WTC11 (cell line): Measurements from ENCODE around the gene ARHGAP45. TPM values are rescaled to one million over a fixed set of nuclear protein-coding genes. Genes with fewer than 3 reads are reported as not detected.

Source experiments
- ATAC-seq: fragments of 200-7000 bp; cut with Tn5 transposase; 2 replicates; pipeline ENCODE4 v1.10.0; 2021; ENCODE audit warnings: mild to moderate bottlenecking, moderate library complexity
- CTCF ChIA-PET: fragments of 300-600 bp; sonication (Branson Sonifier 250); formaldehyde crosslinking; loops from one replicate; lab custom pipeline; 2021; ENCODE audit warnings: antibody characterized with exemption; lab: Charles Lee
- POLR2A ChIA-PET: fragments of 350-600 bp; sonication (Branson Sonifier 250); formaldehyde crosslinking; loops from one replicate; lab custom pipeline; 2021; ENCODE audit warnings: antibody characterized with exemption; lab: Charles Lee
- DNase-seq: peaks from one replicate; pipeline ENCODE4 v3.0.0; 2021; ENCODE audit warnings: low spot score
- H3K27ac Mint-ChIP-seq: 2 replicates; pipeline ENCODE4 v1.8.0; 2021; ENCODE audit warnings: mixed read lengths
- H3K27me3 Mint-ChIP-seq: 2 replicates; pipeline ENCODE4 v1.8.0; 2021; ENCODE audit warnings: low read depth, mild to moderate bottlenecking, moderate library complexity, mixed read lengths
- H3K36me3 Mint-ChIP-seq: 2 replicates; pipeline ENCODE4 v1.8.0; 2021; ENCODE audit warnings: mixed read lengths
- H3K4me1 Mint-ChIP-seq: 2 replicates; pipeline ENCODE4 v1.8.0; 2022; ENCODE audit warnings: mixed read lengths
- H3K4me3 Mint-ChIP-seq: 2 replicates; pipeline ENCODE4 v1.8.0; 2021; ENCODE audit warnings: mild to moderate bottlenecking, moderate library complexity, mixed read lengths
- H3K9me3 Mint-ChIP-seq: 2 replicates; pipeline ENCODE4 v1.8.0; 2021; ENCODE audit warnings: mixed read lengths
- AR ChIP-seq: fragments of 250-450 bp; sonication (Bioruptor Pico); IDR thresholded peaks from 2 replicates; pipeline ENCODE4 v1.9.0; 2021; ENCODE audit warnings: mild to moderate bottlenecking
- CBFB ChIP-seq: sonication (generic); formaldehyde crosslinking; IDR thresholded peaks from 2 replicates; pipeline ENCODE4 v1.8.1; 2022; ENCODE audit warnings: mild to moderate bottlenecking, low read depth, missing genetic modification reagents
- CDX4 ChIP-seq: fragments of 250-450 bp; sonication (Bioruptor Pico); IDR thresholded peaks from 2 replicates; pipeline ENCODE4 v1.9.0; 2021; ENCODE audit warnings: moderate library complexity, mild to moderate bottlenecking, inconsistent platforms, borderline replicate concordance
- E2F1 ChIP-seq: sonication (generic); formaldehyde crosslinking; IDR thresholded peaks from 2 replicates; pipeline ENCODE4 v1.8.0; 2022; ENCODE audit warnings: mild to moderate bottlenecking, missing genetic modification reagents
- ETV6 ChIP-seq: sonication (generic); formaldehyde crosslinking; IDR thresholded peaks from 2 replicates; pipeline ENCODE4 v1.8.1; 2022; ENCODE audit warnings: mild to moderate bottlenecking, missing genetic modification reagents
- FOXK1 ChIP-seq: sonication (generic); formaldehyde crosslinking; IDR thresholded peaks from 2 replicates; pipeline ENCODE4 v1.8.0; 2022; ENCODE audit warnings: mild to moderate bottlenecking, moderate library complexity, missing genetic modification reagents
- FOXP1 ChIP-seq: sonication (generic); formaldehyde crosslinking; IDR thresholded peaks from 2 replicates; pipeline ENCODE4 v1.8.0; 2022; ENCODE audit warnings: missing genetic modification reagents, mild to moderate bottlenecking, moderate library complexity, borderline replicate concordance
- GABPB1 ChIP-seq: sonication (generic); formaldehyde crosslinking; IDR thresholded peaks from 2 replicates; pipeline ENCODE4 v1.8.1; 2023; ENCODE audit warnings: mild to moderate bottlenecking, missing genetic modification reagents
- HMGXB4 ChIP-seq: sonication (generic); formaldehyde crosslinking; IDR thresholded peaks from 2 replicates; pipeline ENCODE4 v1.8.1; 2023; ENCODE audit warnings: mild to moderate bottlenecking, moderate library complexity, missing genetic modification reagents
- JUN ChIP-seq: sonication (generic); formaldehyde crosslinking; IDR thresholded peaks from 2 replicates; pipeline ENCODE4 v1.8.0; 2023; ENCODE audit warnings: mild to moderate bottlenecking, missing genetic modification reagents
- MAX ChIP-seq: sonication (generic); formaldehyde crosslinking; IDR thresholded peaks from 2 replicates; pipeline ENCODE4 v1.8.0; 2022; ENCODE audit warnings: mild to moderate bottlenecking, missing genetic modification reagents
- NFYB ChIP-seq: sonication (generic); formaldehyde crosslinking; conservative IDR thresholded peaks from 2 replicates; pipeline ENCODE4 v1.8.0; 2022; ENCODE audit warnings: low read depth, missing genetic modification reagents
- PREB ChIP-seq: sonication (generic); formaldehyde crosslinking; IDR thresholded peaks from 2 replicates; pipeline ENCODE4 v1.8.1; 2022; ENCODE audit warnings: mild to moderate bottlenecking, missing genetic modification reagents, moderate library complexity, borderline replicate concordance
- RELA ChIP-seq: sonication (generic); formaldehyde crosslinking; IDR thresholded peaks from 2 replicates; pipeline ENCODE4 v1.8.1; 2022; ENCODE audit warnings: missing genetic modification reagents, mild to moderate bottlenecking, borderline replicate concordance
- SMAD3 ChIP-seq: sonication (generic); formaldehyde crosslinking; IDR thresholded peaks from 2 replicates; pipeline ENCODE4 v1.8.0; 2022; ENCODE audit warnings: missing genetic modification reagents, mild to moderate bottlenecking, borderline replicate concordance
- USF2 ChIP-seq: sonication (generic); formaldehyde crosslinking; IDR thresholded peaks from 2 replicates; pipeline ENCODE4 v1.8.1; 2023; ENCODE audit warnings: mild to moderate bottlenecking, missing genetic modification reagents, moderate library complexity
- ZNF138 ChIP-seq: sonication (generic); formaldehyde crosslinking; conservative IDR thresholded peaks from 2 replicates; pipeline ENCODE4 v1.8.1; 2022; ENCODE audit warnings: mild to moderate bottlenecking, moderate library complexity, missing genetic modification reagents
- ZNF219 ChIP-seq: sonication (generic); formaldehyde crosslinking; IDR thresholded peaks from 2 replicates; pipeline ENCODE4 v1.8.0; 2023; ENCODE audit warnings: missing genetic modification reagents, mild to moderate bottlenecking, borderline replicate concordance
- ZNF317 ChIP-seq: sonication (generic); formaldehyde crosslinking; IDR thresholded peaks from 2 replicates; pipeline ENCODE4 v1.8.1; 2023; ENCODE audit warnings: low read depth, mild to moderate bottlenecking, moderate library complexity, missing genetic modification reagents, borderline replicate concordance
- ZNF423 ChIP-seq: fragments of 250-450 bp; sonication (Bioruptor Pico); IDR thresholded peaks from 2 replicates; pipeline ENCODE4 v2.1.2; 2022; ENCODE audit warnings: mild to moderate bottlenecking, moderate library complexity
- ZSCAN18 ChIP-seq: fragments of 250-450 bp; sonication (Bioruptor Pico); IDR thresholded peaks from 2 replicates; pipeline ENCODE4 v2.1.2; 2022; ENCODE audit warnings: mild to moderate bottlenecking, moderate library complexity
- total RNA-seq: library from RNA; stranded (reverse); gene quantifications from 3 replicates; pipeline ENCODE4 v1.2.3, GENCODE V29; 2021

Gene ARHGAP45
- total RNA-seq, 1 experiment from 2014 or later: 40.9 TPM

GRCh38 chr19:1133471-1133929, 66.5 kb downstream of the ARHGAP45 start:
- no peak overlapping the region for H3K4me3 Mint-ChIP-seq
- POLR2A ChIA-PET: no interaction called here
- H3K4me1 Mint-ChIP-seq: peaks cover 2% of the 10 kb centered on the region
- H3K27ac Mint-ChIP-seq: no peak overlapping the region
- H3K27me3 Mint-ChIP-seq: no peaks in the 10 kb centered on the region
- H3K9me3 Mint-ChIP-seq: no peaks in the 10 kb centered on the region
- peak; percentile 75 for ATAC-seq
- CTCF ChIA-PET: interaction anchor here (0.8 to 1.9 kb wide), 7 partner anchors 10 to 111 kb away, joined by 3 to 19 read pairs (median 5); no protein-coding TSS in a partner anchor
- TF ChIP-seq NFYB (peak; percentile 94), FOXK1 (CRISPR knock-in tag) (0 out of 2 replicates have a peak, but pooled peaks have one; percentile 30), E2F1 (no peak)
- peak; percentile 74 for DNase-seq
- H3K36me3 Mint-ChIP-seq: no peaks in the 10 kb centered on the region

- no peak for DNase-seq
- H3K27ac Mint-ChIP-seq: peak overlapping the region; percentile 45; the same call in 1 of the 2 replicates
- no peaks in the 10 kb centered on the region for H3K36me3 Mint-ChIP-seq
- H3K9me3 Mint-ChIP-seq: no peaks in the 10 kb centered on the region
- no peaks in the 10 kb centered on the region for H3K27me3 Mint-ChIP-seq
- 0 out of 2 replicates have a peak, but pooled peaks have one; percentile 30 for TF ChIP-seq ZNF317
- TF ChIP-seq HMGXB4 (CRISPR knock-in tag): no peak
- ATAC-seq: no peak
- no peak overlapping the region for H3K4me3 Mint-ChIP-seq
- H3K4me1 Mint-ChIP-seq: peaks cover 2% of the 10 kb centered on the region
- ChIA-PET CTCF (interaction anchor here (1.2 to 1.9 kb wide), 4 partner anchors 11 to 110 kb away, joined by 3 to 19 read pairs (median 4); no protein-coding TSS in a partner anchor), POLR2A (no interaction called here)
Observed at GRCh38 chr19:1134431-1134830, 67.5 kb downstream of the ARHGAP45 start.

GRCh38 chr19:1135454-1135853, 68.5 kb downstream of the ARHGAP45 start:
- no peak overlapping the region for H3K27ac Mint-ChIP-seq
- H3K4me3 Mint-ChIP-seq: no peak overlapping the region
- no peaks in the 10 kb centered on the region for H3K27me3 Mint-ChIP-seq
- peaks cover 3% of the 10 kb centered on the region; the same call in 1 of the 2 replicates for H3K36me3 Mint-ChIP-seq
- no peaks in the 10 kb centered on the region for H3K9me3 Mint-ChIP-seq
- DNase-seq (no peak), ATAC-seq (no peak)
- ChIA-PET CTCF (interaction anchor here (0.7 to 2.4 kb wide), 2 partner anchors 22 to 1218 kb away, joined by 5 to 11 read pairs; no protein-coding TSS in a partner anchor), POLR2A (interaction anchor here (0.6 to 0.7 kb wide), 2 partner anchors 11 to 15 kb away, joined by 6 to 7 read pairs; no protein-coding TSS in a partner anchor)
- H3K4me1 Mint-ChIP-seq: peaks cover 2% of the 10 kb centered on the region
- TF ChIP-seq SMAD3 (CRISPR knock-in tag) (no peak), ZNF219 (CRISPR knock-in tag) (no peak), RELA (CRISPR knock-in tag) (no peak), ZNF423 (CRISPR knock-in tag) (no peak), JUN (no peak), CDX4 (CRISPR knock-in tag) (no peak), MAX (CRISPR knock-in tag) (no peak), FOXK1 (CRISPR knock-in tag) (no peak), FOXP1 (no peak), ETV6 (no peak), AR (CRISPR knock-in tag) (no peak), ZNF138 (CRISPR knock-in tag) (no peak), USF2 (CRISPR knock-in tag) (no peak), CBFB (no peak), PREB (CRISPR knock-in tag) (no peak), ZSCAN18 (CRISPR knock-in tag) (no peak), GABPB1 (CRISPR knock-in tag) (no peak)
